Measurements from ENCODE around the gene CACNA2D3. TPM values are rescaled to one million over a fixed set of nuclear protein-coding genes. Genes with fewer than 3 reads are reported as not detected.

The CACNA2D3 gene
- total and polyA plus RNA-seq, 4 donors: 0.06 to 0.37 (median 0.08) TPM; not detected in 1

DNA sequence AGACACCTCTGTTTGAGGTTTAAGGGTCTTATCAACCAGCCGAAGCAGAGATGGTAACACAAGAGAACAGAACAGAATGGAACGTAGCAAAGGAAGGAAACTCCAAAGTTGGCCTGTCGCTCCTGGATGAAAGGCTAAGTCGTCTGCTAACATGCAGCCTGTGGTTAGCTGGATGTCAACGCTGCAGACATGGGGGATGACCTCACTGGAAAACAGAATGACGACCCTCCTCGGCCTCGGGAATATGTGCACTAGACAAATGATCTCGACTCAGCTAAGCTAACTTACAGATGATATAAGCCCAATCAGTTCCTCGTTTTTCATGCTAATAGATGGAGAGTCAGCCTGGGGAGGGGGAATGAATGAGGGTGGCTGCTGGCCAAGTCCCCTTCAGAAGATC, 983.3 kb downstream of the CACNA2D3 start:
- WGBS: 71% methylated on average over 10 of the region's 10 CpGs
- Histone ChIP-seq H3K4me1 (ENCODE audit: control insufficient read depth in 4 of 4, insufficient read depth in 4 of 4, low read length in 3 of 4) (no peaks in the 10 kb centered on the region), H3K27ac (ENCODE audit: low read depth in 1 of 2, low read length in 2 of 2) (no peak overlapping the region), H3K36me3 (ENCODE audit: control insufficient read depth in 4 of 4, insufficient read depth in 3 of 4, low read depth in 1 of 4, low read length in 3 of 4) (no peaks in the 10 kb centered on the region), H3K4me3 (ENCODE audit: low read depth in 1 of 3, low read length in 3 of 3) (no peak overlapping the region), H3K9ac (ENCODE audit: low read depth in 1 of 2, low read length in 2 of 2) (no peak overlapping the region), H3K9me3 (ENCODE audit: control insufficient read depth in 4 of 4, low read length in 3 of 4) (no peaks in the 10 kb centered on the region), H3K27me3 (ENCODE audit: control insufficient read depth in 4 of 4, insufficient read depth in 4 of 4, low read length in 3 of 4) (no peaks in the 10 kb centered on the region)
- TF ChIP-seq FOXA1 (IDR thresholded peaks at IDR 0.05): no peak
- TF ChIP-seq RAD21 (IDR thresholded peaks at IDR 0.05): no peak
- TF ChIP-seq, protein P1, sequence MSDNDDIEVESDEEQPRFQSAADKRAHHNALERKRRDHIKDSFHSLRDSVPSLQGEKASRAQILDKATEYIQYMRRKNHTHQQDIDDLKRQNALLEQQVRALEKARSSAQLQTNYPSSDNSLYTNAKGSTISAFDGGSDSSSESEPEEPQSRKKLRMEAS (IDR thresholded peaks at IDR 0.05): no peak
- no peak for TF ChIP-seq FOXA2 (IDR thresholded peaks at IDR 0.05)
- no peak for TF ChIP-seq REST (IDR thresholded peaks at IDR 0.05)
- no peak for TF ChIP-seq HNF4G (IDR thresholded peaks at IDR 0.05)
- no peak for TF ChIP-seq TAF1 (conservative IDR thresholded peaks at IDR 0.05)
- TF ChIP-seq NR2F2 (IDR thresholded peaks at IDR 0.05): no peak
- no peak for TF ChIP-seq GABPA (IDR thresholded peaks at IDR 0.05 in 1 of 2, conservative IDR thresholded peaks at IDR 0.05 in 1 of 2)
- TF ChIP-seq SP1 (IDR thresholded peaks at IDR 0.05): no peak
- DNase-seq (ENCODE audit: low spot score): no peak

GRCh38 chr3:55107187-55107586, 984.8 kb downstream of the CACNA2D3 start:
- H3K9me3 ChIP-seq (ENCODE audit: control insufficient read depth in 4 of 4, low read length in 3 of 4): no peaks in the 10 kb centered on the region
- H3K27ac ChIP-seq (ENCODE audit: low read depth in 1 of 2, low read length in 2 of 2): no peak overlapping the region
- H3K4me1 ChIP-seq (ENCODE audit: control insufficient read depth in 4 of 4, insufficient read depth in 4 of 4, low read length in 3 of 4): no peaks in the 10 kb centered on the region
- TF ChIP-seq YY1 (IDR thresholded peaks at IDR 0.05) (no peak), REST (IDR thresholded peaks at IDR 0.05) (no peak), ATF3 (IDR thresholded peaks at IDR 0.05) (no peak), GABPA (IDR thresholded peaks at IDR 0.05 in 1 of 2, conservative IDR thresholded peaks at IDR 0.05 in 1 of 2) (no peak), HNF4G (IDR thresholded peaks at IDR 0.05) (no peak), FOXA2 (IDR thresholded peaks at IDR 0.05) (no peak), FOXA1 (IDR thresholded peaks at IDR 0.05) (no peak), ZBTB33 (IDR thresholded peaks at IDR 0.05) (no peak), HNF4A (conservative IDR thresholded peaks at IDR 0.05) (no peak), RXRA (IDR thresholded peaks at IDR 0.05) (no peak), RAD21 (IDR thresholded peaks at IDR 0.05) (no peak), JUND (IDR thresholded peaks at IDR 0.05) (no peak), NR2F2 (IDR thresholded peaks at IDR 0.05) (no peak), EGR1 (IDR thresholded peaks at IDR 0.05; ENCODE audit: low read depth in 2 of 2) (no peak), SP1 (IDR thresholded peaks at IDR 0.05) (no peak), TAF1 (conservative IDR thresholded peaks at IDR 0.05) (no peak)
- TF ChIP-seq, protein P2, sequence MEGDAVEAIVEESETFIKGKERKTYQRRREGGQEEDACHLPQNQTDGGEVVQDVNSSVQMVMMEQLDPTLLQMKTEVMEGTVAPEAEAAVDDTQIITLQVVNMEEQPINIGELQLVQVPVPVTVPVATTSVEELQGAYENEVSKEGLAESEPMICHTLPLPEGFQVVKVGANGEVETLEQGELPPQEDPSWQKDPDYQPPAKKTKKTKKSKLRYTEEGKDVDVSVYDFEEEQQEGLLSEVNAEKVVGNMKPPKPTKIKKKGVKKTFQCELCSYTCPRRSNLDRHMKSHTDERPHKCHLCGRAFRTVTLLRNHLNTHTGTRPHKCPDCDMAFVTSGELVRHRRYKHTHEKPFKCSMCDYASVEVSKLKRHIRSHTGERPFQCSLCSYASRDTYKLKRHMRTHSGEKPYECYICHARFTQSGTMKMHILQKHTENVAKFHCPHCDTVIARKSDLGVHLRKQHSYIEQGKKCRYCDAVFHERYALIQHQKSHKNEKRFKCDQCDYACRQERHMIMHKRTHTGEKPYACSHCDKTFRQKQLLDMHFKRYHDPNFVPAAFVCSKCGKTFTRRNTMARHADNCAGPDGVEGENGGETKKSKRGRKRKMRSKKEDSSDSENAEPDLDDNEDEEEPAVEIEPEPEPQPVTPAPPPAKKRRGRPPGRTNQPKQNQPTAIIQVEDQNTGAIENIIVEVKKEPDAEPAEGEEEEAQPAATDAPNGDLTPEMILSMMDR (IDR thresholded peaks at IDR 0.05; ENCODE audit: low read depth, low read length, missing input control): no peak
- TF ChIP-seq, protein P1 (IDR thresholded peaks at IDR 0.05): no peak
- no peaks in the 10 kb centered on the region for H3K36me3 ChIP-seq (ENCODE audit: control insufficient read depth in 4 of 4, insufficient read depth in 3 of 4, low read depth in 1 of 4, low read length in 3 of 4)
- no peaks in the 10 kb centered on the region for H3K27me3 ChIP-seq (ENCODE audit: control insufficient read depth in 4 of 4, insufficient read depth in 4 of 4, low read length in 3 of 4)
- 76% methylated on average over 6 of the region's 6 CpGs for WGBS
- DNase-seq (ENCODE audit: low spot score): no peak
- H3K4me3 ChIP-seq (ENCODE audit: low read depth in 1 of 3, low read length in 3 of 3): no peak overlapping the region
- no peak overlapping the region for H3K9ac ChIP-seq (ENCODE audit: low read depth in 1 of 2, low read length in 2 of 2)
